Posterior vena cava (tissue), 2 donors: Measurements from ENCODE around the gene LY9. TPM values are rescaled to one million over a fixed set of nuclear protein-coding genes. Genes with fewer than 3 reads are reported as not detected.

Experiments used
- DNase-seq: peaks from one replicate; pipeline ENCODE4 v3.0.0-alpha.2; 2020; ENCODE audit warnings: low spot score
- intact Hi-C, 2 donors: fragments of 100-400 bp; cut with DNase I; formaldehyde crosslinking; loops; one replicate each; pipeline versions ENCODE4 v1.14.1 to v1.14.2; 2022 to 2023
- long read RNA-seq, 2 donors: library from polyadenylated mRNA; unstranded; transcript quantifications; one replicate each; pipeline ENCODE4 v2.0.0, GENCODE V29; 2020 to 2021
- total RNA-seq, 2 donors: library from RNA; stranded (reverse); fragmentation: NEBNext Ultra II Directional; extraction: Animal tissue kit (Norgen Biotek cat#: 25700); gene quantifications; one replicate each; pipeline ENCODE4 v1.2.1, GENCODE V29; 2021
- donor health status: DM: yes; HTN: yes; CAD: no.
- donor health status: DM: yes; HTN: yes; CAD: no.

The LY9 gene, protein sequence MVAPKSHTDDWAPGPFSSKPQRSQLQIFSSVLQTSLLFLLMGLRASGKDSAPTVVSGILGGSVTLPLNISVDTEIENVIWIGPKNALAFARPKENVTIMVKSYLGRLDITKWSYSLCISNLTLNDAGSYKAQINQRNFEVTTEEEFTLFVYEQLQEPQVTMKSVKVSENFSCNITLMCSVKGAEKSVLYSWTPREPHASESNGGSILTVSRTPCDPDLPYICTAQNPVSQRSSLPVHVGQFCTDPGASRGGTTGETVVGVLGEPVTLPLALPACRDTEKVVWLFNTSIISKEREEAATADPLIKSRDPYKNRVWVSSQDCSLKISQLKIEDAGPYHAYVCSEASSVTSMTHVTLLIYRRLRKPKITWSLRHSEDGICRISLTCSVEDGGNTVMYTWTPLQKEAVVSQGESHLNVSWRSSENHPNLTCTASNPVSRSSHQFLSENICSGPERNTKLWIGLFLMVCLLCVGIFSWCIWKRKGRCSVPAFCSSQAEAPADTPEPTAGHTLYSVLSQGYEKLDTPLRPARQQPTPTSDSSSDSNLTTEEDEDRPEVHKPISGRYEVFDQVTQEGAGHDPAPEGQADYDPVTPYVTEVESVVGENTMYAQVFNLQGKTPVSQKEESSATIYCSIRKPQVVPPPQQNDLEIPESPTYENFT
- total RNA-seq, result under 1 TPM; 0.32 to 0.52 TPM
- long read RNA-seq, donor 1, result 0 reads
- long read RNA-seq, donor 2, partial matches to known transcripts, result 0 of 1 reads
- long read RNA-seq, donor 2, other reads (novel, unspliced or antisense), result 0 of 1 reads

DNA sequence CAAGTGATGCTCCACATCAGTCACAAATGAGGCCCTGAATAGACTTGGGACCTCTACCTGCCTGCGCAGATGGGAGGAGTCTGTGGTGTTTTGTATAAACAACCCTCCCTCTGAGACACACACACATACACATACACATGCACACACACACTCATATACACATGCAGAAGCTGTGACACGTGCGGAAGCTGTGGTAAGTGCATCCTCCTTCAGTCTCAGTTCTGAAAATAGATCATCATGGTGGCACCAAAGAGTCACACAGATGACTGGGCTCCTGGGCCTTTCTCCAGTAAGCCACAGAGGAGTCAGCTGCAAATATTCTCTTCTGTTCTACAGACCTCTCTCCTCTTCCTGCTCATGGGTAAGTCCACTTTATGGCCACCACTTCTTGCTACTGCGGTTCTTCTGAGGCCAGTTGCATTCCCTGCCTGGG lies at the start of gene LY9:
Gene LY9 (plus strand): TSS at position 224 of the 433 bp plus-strand sequence. CDS start 14 bp downstream, at position 238.
- no peak for DNase-seq
- intact Hi-C loops, result no loop called here

DNA sequence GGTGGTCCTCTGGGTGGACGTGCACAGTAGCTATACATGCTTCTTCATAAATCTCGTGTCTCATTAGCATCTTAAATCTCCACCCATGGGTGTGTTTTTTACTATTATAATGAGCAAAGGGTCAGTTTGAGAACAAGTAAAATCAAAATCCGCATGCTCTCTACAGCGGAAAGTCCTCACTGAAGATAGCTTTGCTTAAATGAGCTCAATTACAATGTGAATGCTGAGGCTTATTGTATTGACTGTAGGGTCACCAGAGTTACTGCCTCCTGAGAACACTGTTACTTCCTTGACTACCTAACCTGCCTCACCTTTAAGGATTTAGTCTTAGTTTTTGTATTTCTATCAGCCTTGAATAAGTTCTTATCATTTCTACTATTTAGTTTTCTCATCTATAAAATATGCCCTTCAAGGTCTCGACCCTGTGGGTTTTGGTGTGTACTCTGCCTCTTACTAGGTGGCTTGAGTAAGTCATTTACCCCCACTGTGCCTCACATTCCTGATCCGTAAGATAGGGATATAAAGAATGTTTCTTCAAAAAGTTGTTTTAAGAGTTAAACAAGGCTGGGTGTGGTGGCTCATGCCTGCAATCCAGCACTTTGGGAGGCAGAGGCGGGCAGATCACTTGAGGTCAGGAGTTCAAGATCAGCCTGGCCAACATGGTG lies 49.0 kb upstream of the LY9 start:
- intact Hi-C loops, result no loop called here
- DNase-seq, result no peak

DNA sequence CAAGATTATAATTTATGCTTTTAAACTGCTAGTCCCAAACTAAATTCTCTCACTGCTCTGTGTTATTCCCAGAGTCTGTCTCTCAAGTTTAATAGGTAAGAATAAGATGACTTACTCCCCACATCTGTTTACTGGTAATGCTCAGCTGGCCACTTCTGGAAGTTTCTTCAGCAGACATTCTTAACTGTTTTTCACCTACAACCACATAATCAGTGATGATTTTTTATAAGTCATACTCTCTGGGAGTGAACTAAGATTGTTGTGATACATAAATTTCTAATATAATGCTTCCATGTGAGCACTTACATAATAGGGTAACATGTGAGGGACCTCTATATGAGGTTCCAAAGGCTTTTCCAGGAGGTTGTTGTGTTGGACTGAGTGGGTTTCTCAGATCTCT lies 48.3 kb upstream of the LY9 start:
- intact Hi-C loops, result no loop called here
- DNase-seq, result no peak

DNA sequence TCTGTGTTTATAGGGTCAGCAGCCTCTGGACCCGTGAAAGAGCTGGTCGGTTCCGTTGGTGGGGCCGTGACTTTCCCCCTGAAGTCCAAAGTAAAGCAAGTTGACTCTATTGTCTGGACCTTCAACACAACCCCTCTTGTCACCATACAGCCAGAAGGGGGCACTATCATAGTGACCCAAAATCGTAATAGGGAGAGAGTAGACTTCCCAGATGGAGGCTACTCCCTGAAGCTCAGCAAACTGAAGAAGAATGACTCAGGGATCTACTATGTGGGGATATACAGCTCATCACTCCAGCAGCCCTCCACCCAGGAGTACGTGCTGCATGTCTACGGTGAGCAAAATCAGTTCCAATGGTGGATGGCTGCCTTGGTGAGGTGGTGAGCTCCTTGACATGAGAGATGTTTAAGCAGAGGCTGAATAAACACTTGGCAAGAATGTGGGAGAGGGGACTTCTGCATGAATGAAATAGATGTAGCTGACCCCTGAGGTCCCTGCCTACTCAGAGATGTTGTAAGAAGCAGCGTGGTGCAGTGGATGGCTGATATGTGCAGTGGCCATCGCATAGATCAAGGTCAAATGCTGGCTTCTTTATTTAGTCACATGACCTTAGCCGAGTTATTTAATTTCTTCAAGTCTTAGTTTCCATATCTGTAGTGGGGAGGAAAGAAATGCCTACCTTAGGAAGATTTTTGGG lies 47.6 kb upstream of the LY9 start:
- intact Hi-C loops, result no loop called here
- no peak for DNase-seq

DNA sequence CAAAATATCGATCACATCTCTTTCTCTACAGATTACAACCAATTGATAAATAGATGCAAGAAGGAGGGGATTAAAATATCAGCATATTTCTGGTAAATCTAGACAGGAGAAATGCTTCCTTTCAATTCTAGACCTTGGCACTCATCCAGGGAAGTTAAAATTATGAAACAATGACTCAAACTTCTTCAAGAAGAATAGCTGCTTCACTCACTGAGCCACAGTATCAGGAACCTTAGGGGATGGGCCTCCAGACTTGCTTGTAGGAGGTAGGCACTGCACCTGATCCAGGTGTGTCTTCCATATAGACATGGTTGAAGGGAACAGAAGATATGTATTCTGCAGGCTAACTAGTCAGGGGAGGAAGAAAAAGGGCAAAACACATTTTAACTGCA lies 47.1 kb upstream of the LY9 start:
- intact Hi-C loops, result no loop called here

DNA sequence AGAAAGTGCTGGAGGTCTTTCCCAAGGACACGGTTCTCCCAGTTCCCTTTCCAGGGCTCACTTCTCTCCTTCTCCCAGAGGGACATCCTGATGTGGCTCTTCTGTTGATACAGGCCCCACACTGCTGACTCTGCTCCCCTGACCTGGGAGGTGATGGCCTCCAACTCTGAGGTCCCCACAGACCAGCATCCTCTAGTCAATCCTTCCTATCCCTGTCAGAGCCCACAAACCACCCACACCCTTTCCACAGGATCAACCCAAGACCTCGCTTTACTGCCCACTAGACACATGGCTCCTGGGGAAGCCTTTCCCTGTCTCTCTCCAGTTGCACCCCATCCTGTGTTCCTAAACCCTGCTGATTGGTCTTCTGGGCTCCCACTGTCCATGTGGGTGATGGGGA lies 45.4 kb upstream of the LY9 start:
- DNase-seq, result no peak
- intact Hi-C loops, result no loop called here

More for the DNA sequence above, 47.1 kb upstream of the LY9 start:
- no peak for DNase-seq

DNA sequence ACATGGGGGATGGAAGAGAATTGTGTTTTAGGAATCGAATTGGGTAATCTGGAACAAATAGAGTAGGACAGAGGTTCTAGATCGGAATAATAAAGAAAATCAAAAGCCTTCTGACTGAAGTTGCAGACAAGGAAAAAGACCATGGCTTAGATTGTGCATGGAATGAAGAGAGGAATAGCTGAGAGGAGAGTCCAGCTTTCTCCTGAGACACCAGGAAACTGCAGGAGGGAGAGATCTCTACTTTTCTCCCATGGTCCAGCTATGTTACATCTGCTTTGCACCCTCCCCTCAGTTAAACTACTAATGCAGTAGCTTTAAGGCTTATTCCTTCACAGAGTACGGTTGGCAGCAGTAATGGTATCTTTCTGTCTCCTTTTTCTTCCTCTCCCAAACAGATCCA lies 43.6 kb upstream of the LY9 start:
- intact Hi-C loops, result no loop called here
- DNase-seq, result no peak

DNA sequence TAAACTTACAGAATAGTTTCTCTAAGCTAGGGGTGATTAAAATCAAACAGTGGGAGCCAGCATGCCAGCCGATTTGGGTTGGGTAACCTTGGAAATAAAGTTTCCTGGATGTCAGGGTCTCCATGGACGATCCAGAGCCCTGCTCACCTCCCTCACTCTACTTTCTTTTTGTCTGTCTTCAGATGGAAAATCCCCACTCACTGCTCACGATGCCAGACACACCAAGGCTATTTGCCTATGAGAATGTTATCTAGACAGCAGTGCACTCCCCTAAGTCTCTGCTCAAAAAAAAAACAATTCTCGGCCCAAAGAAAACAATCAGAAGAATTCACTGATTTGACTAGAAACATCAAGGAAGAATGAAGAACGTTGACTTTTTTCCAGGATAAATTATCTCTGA lies 43.0 kb upstream of the LY9 start:
- intact Hi-C loops, result no loop called here
- DNase-seq, result no peak

DNA sequence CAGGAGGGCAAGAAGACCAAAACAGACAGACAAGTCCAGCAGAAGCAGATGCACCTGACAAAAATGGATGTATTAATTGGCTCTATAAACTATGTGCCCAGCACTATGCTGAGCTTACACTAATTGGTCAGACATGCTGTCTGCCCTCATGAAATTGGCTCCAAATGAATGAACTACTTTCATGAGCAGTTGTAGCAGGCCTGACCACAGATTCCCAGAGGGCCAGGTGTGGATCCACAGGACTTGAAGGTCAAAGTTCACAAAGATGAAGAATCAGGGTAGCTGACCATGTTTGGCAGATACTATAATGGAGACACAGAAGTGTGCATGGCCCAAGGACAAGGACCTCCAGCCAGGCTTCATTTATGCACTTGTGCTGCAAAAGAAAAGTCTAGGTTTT lies 42.4 kb upstream of the LY9 start:
- intact Hi-C loops, result no loop called here

DNA sequence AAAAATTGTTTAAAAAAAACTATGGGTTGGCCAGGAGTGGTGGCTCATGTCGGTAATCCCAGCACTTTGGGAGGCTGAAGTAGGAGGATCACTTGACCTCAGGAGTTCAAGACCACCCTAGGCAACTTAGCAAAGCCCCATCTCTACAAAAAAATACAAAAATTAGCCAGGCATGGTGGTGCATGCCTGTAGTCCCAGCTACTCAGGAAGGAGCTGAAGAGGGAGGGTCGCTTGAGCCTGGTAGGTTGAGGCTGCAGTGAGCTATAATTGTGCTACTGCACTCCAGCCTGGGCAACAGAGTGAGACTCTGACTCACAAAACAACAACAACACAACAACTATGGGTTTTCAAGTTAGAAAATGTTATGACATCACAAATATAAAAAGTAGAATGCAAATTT lies 40.5 kb upstream of the LY9 start:
- DNase-seq, result no peak
- intact Hi-C loops, result no loop called here

More for the DNA sequence above, 42.4 kb upstream of the LY9 start:
- DNase-seq, result no peak

DNA sequence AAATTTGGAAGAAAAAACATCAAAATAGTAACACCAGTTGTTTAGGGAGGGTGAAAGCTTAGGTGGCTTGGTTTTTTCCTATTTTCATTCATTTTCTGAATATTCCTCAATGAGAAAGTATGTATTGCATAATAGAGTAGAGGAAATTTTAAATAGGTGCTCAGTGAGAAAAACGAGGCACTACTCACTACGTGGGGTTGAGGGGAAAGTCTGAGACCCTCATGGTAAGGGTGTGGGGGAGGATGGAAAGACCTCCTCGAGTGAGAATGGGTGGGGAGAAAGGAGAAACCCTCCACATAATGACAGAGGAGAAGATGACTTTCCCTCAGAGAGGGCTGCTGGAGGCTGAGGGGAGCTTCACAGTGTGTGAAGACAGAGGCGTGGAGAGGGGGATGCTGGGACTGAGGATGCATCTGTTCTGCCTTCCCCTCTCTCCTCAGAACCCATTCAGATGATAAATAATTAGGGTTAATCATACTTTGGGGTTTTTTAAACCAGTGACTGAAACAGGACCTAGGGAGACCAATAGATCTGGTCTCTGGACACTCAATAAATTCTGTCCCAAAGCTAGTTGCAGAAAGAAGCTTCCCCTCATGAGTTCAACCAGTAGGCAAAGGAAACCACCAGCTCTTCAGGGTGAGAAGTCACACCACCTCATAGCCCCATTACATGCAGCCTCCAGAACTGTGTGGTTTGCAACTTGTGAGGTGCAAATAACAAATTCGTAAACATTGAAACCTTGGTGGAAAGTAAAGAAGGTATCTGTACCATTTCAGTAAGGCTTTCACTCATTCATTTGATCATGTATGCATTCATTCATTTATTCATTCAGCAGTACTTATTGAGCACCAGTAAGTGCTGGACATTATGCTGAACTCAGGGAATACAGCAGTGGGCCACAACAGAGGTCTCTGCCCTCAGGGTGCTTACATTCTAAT lies 39.8 kb upstream of the LY9 start:
- DNase-seq, result no peak
- intact Hi-C loops, result no loop called here

DNA sequence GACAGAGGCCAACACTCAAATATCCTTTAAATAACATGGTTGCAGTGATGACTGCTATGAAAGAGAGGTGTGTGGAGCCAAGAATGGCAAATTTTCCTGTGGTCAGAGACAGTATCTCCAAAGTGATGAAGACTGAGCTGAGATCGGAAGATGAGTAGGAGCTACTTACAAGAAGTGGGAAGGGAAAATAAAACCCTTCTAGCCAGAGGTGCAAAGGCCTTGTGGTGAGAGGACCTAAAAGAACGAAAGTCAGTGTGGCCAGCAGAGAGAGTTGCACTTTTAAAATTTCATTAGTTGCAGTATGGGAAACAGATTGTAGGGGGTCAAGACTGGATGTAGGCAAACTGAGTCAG lies 39.1 kb upstream of the LY9 start:
- intact Hi-C loops, result no loop called here
- no peak for DNase-seq

DNA sequence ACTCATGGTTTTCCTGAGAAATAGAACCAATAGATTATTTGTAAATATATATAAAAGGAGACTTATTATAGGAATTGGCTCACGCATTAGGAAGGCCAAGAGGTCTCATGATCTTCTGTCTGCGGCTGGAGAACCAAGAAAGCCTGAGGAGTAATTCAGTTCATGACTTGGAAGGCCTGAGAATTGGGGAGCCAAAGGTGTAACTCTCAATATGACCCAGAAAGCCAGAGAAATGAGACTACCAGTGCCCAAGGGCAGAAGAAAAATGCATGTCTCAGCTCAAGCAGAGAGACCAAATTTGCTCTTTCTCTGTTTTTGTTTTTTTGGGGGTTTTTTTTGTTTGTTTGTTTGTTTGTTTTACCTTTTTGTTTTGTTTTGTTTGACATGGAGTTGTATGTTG lies 37.5 kb upstream of the LY9 start:
- intact Hi-C loops, result no loop called here
- DNase-seq, result no peak

DNA sequence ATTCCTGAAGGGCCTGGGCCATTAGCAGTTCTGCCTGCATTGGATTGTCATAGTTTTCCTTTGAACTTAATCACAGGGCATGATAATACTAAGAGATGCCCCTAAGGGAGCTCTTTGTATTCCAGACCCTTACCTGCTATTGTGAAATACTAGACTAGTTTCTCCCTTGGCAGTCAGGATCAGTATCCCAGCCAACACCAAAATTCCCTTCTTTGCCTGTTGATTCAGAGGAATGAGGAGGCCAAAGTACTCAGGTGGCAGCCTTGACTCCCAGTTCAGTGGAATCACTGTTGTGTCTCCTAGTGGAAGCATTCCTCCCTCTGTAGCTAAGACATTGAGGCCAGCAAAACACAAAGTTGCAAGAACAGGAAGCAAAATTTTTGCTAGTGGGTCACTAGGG lies 36.2 kb upstream of the LY9 start:
- DNase-seq, result no peak
- intact Hi-C loops, result no loop called here

DNA sequence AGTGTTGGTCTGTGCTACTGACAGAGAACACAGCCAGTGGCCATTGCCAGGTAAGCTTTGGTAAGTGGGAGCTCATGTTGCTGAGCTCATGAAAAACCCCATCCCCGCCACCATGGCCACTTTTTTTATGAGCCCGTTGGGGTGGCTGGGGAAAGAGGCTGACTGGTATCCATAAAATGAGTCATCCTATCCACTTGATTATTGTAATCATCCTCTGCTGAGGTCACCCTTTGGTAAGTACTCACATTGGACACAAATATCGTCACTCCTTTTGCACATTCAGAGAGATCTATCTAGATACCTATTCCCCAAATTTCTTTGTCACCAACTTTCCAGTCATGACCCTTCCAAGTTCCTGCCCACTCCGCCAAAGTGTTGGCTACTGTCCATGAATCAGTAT lies 34.9 kb upstream of the LY9 start:
- DNase-seq, result no peak
- intact Hi-C loops, result no loop called here

DNA sequence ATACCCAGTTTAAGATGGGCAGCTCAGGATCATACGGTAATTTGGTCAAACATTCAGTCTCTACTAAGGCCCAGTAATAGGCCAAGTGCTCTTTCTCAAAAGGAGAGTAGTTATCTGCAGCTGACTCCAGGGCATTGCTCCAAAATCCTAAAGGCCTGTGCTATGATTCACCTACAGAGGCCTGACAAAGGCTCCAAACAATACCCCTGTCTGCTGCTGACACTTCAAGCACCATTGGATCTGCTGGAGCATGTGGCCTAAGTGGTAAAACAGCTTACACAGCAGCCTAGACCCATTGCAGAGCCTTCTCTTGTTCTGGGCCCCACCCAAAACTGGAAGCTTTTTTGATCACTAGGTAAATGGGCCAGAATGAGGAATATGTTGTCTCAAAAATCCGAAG lies 34.1 kb upstream of the LY9 start:
- DNase-seq, result no peak
- intact Hi-C loops, result no loop called here

DNA sequence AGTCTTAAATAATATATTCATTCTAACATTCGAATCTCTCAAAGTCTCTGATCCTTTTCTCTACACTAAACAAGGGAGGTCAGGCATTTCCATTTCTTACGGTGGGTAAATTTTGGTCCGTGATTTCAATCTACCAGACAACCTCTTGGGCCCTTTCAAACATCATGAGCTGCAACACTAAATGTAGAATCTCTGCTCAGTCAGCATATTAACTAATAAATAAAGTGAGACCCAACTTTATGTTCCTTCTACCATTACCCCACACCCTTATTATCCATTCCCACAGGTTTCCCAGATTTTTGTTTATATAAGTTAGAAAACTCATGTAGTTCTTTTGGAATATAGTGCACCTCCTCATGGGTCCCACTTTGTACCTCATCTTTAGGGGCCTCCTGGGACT lies 32.0 kb upstream of the LY9 start:
- intact Hi-C loops, result no loop called here
- no peak for DNase-seq

DNA sequence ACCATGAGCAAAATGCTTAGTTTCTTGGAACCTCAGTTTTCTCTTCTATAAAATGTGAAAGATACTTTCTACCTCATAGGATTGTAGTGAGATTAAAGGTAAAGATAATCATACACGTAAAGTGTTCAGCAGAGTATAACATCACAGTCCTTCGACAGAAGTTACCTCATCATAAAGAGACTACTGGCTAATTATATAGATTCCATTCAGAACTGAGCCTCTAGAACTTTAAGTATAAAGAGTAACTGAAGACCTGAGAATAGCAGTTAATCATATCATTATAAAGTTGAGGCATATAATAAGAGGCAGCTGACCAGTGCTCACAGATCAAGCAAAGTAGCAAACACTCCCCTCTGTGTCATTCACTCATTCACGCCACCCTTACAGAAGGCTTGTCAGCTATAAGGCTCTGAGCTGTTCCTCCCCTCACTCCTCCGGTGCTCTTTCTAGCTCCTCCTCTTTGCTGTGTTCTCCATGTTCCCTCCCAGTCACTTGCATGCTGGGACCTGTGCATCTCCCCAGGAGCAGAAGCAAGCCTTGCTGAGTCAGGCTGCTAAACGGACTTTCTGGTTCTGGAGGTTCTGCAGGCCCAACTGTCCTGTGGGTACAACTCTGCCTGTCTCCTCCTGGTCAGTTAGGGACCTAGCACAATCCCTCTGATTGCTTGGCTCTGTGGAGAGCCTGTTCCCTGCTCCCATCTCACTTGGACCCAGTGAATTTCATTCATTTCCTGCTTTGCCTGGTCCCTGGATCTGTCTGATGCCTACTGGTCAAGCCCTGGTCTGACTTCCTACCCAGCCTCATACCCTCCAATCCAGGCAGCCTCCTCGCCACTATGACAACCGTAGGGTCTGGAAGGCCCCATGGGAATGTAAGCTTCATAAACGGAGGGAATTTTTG lies 28.3 kb upstream of the LY9 start:
- intact Hi-C loops, result no loop called here
- no peak for DNase-seq
